ENCODE results near the gene SLC9B1.

DNA sequence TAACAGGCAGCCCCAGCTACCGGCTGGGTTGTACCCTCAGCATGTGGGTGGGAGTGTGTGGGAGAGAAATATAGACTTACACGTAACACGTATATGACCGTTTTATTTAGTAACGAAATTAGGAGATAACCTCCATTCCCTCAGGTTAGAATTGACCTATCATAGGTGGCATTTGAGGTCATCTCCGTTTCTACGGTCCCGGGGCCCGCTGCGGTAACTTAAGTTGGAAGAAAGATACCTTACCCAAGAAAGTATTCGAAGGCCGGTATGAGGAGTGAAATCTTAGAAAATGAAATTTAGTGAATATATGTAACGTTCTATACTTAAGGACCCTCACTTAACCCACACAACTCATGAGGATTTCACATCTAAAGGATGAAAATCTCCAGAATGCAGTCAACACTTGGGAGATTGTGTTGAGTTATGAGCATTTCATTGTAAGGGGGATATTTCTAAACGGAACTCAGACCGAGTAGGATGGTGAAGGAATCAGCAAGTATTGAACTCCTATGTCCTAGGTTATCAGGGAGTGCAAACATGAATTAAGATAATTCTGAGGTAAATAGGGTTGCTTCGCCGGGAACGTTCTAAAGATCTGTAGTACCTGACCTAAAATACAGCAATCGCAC lies 149.8 kb downstream of the SLC9B1 start:
- TF ChIP-seq SP1 (IDR thresholded peaks at IDR 0.05) (no peak), SUZ12 (IDR thresholded peaks at IDR 0.05) (no peak), FOXA1 (IDR thresholded peaks at IDR 0.05) (no peak), TARDBP (IDR thresholded peaks at IDR 0.05) (no peak), CTBP1 (IDR thresholded peaks at IDR 0.05; ENCODE audit: borderline replicate concordance) (no peak), FOXK2 (IDR thresholded peaks at IDR 0.05) (no peak), ELF4 (IDR thresholded peaks at IDR 0.05) (no peak), NFRKB (IDR thresholded peaks at IDR 0.05) (no peak), LEF1 (IDR thresholded peaks at IDR 0.05; ENCODE audit: borderline replicate concordance) (no peak), HDGF (IDR thresholded peaks at IDR 0.05; ENCODE audit: borderline replicate concordance) (no peak)
